Measurements from ENCODE around the gene RPS6KA2. TPM values are rescaled to one million over a fixed set of nuclear protein-coding genes. Genes with fewer than 3 reads are reported as not detected.

Gene RPS6KA2
- total and polyA plus RNA-seq, 2 donors (not counting 3 experiments of a cell fraction or from before 2014, with no cell fraction given) = 54.5 to 75.8 TPM

DNA sequence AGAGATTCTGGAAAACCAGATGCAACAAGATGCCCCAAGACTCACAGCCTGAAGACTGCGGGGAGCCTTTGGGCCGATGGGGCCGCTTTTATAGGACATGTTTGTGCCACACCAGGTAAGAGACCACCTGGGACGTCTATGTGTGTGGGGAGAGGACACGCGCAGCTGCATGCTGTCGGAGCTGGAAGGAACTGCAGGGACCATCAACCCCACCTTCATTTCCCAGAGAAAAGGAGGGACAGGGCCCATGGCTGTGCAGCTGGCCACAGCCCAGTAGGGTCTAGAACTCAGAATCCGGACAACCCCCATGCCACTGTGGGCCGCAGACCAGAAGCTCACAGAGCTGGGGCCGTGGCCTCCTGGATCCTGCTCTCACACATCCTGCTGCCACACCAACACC lies 144.0 kb downstream of the RPS6KA2 start:
- H3K4me2 ChIP-seq (ENCODE audit: insufficient read depth, low read length) = no peak overlapping the region
- no peaks in the 10 kb centered on the region for H4K20me1 ChIP-seq (replicated peaks; ENCODE audit: control insufficient read depth, extremely low read depth, insufficient read depth, low read length)
- H3K9me3 ChIP-seq (replicated peaks; ENCODE audit: control insufficient read depth, insufficient read depth, low read length) = no peaks in the 10 kb centered on the region
- CTCF ChIA-PET = no interaction called here
- H3K4me3 ChIP-seq (replicated peaks in 1 of 3; ENCODE audit: insufficient read depth in 1 of 3, low read depth in 1 of 3, low read length in 3 of 3) = no peak overlapping the region
- dilution Hi-C loops (cut with MboI; ENCODE audit: extremely low pct_ligation_motif_present, low sequenced_read_pairs) (no loop called here), intact Hi-C loops (cut with micrococcal nuclease) (no loop called here)
- peaks cover 8% of the 10 kb centered on the region for H3K4me1 ChIP-seq (ENCODE audit: control insufficient read depth, extremely low read depth, insufficient read depth, low read length)
- H3K27ac ChIP-seq (ENCODE audit: insufficient read depth, low read depth, low read length) = no peak overlapping the region
- peaks cover 0 to 39% of the 10 kb centered on the region in 2 experiments for H3K36me3 ChIP-seq (ENCODE audit: control insufficient read depth in 2 of 2, extremely low read depth in 1 of 2, insufficient read depth in 2 of 2, low read length in 2 of 2)
- DNase-seq (ENCODE audit: low read depth, low spot score) (no peak), FAIRE-seq (no peak)
- POLR2A ChIA-PET = no interaction called here
- H3K27me3 ChIP-seq (ENCODE audit: control insufficient read depth in 2 of 2, insufficient read depth in 2 of 2, low read length in 2 of 2) = no peaks in the 10 kb centered on the region
- no TSS peak for BruUV-seq (replicated peaks)
- H3K9ac ChIP-seq (replicated peaks; ENCODE audit: extremely low read depth, insufficient read depth, low read length) = no peak overlapping the region
- TF ChIP-seq POLR2AphosphoS5 (IDR thresholded peaks at IDR 0.05; ENCODE audit: insufficient read depth, low read depth, low read length) = no peak
- no peak for TF ChIP-seq POLR2A (IDR thresholded peaks at IDR 0.05; ENCODE audit: low read depth, low read length)
- no peak for TF ChIP-seq EZH2 (IDR thresholded peaks at IDR 0.05; ENCODE audit: borderline replicate concordance, low read depth, low read length, severe bottlenecking)
- TF ChIP-seq MYC (IDR thresholded peaks at IDR 0.05; ENCODE audit: low read depth, low read length) = no peak
- TF ChIP-seq JUN (IDR thresholded peaks at IDR 0.05; ENCODE audit: borderline replicate concordance, insufficient read depth, insufficient read length, low read depth) = no peak
- TF ChIP-seq, protein P1, sequence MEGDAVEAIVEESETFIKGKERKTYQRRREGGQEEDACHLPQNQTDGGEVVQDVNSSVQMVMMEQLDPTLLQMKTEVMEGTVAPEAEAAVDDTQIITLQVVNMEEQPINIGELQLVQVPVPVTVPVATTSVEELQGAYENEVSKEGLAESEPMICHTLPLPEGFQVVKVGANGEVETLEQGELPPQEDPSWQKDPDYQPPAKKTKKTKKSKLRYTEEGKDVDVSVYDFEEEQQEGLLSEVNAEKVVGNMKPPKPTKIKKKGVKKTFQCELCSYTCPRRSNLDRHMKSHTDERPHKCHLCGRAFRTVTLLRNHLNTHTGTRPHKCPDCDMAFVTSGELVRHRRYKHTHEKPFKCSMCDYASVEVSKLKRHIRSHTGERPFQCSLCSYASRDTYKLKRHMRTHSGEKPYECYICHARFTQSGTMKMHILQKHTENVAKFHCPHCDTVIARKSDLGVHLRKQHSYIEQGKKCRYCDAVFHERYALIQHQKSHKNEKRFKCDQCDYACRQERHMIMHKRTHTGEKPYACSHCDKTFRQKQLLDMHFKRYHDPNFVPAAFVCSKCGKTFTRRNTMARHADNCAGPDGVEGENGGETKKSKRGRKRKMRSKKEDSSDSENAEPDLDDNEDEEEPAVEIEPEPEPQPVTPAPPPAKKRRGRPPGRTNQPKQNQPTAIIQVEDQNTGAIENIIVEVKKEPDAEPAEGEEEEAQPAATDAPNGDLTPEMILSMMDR (IDR thresholded peaks at IDR 0.05; ENCODE audit: extremely low read depth in 1 of 2, insufficient read depth in 1 of 2, low read depth in 1 of 2, low read length in 2 of 2) = no peak
- TF ChIP-seq FOS (IDR thresholded peaks at IDR 0.05; ENCODE audit: borderline replicate concordance, insufficient read depth, low read length) = no peak
- TF ChIP-seq, protein P2, sequence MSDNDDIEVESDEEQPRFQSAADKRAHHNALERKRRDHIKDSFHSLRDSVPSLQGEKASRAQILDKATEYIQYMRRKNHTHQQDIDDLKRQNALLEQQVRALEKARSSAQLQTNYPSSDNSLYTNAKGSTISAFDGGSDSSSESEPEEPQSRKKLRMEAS (IDR thresholded peaks at IDR 0.05; ENCODE audit: insufficient read depth, insufficient read length) = no peak
- TF ChIP-seq GATA2 (IDR thresholded peaks at IDR 0.05; ENCODE audit: insufficient read depth, insufficient read length, low read depth, low read length) = no peak
- no peak overlapping the region for H2AFZ ChIP-seq (ENCODE audit: low read depth, low read length)
- no peaks in the 10 kb centered on the region for H3K79me2 ChIP-seq (ENCODE audit: control insufficient read depth, insufficient read depth, low read length)
- no peaks in the 10 kb centered on the region for H3K9me1 ChIP-seq (replicated peaks; ENCODE audit: control insufficient read depth, extremely low read depth, insufficient read depth, low read length)

Measured in endothelial cell of umbilical vein (primary cell).